ENCODE data around the gene HSD3B7.

- TF ChIP-seq POLR2A (IDR thresholded peaks at IDR 0.05) (no peak), CTCF (IDR thresholded peaks at IDR 0.05) (no peak)
These were observed 38.1 kb upstream of the HSD3B7 start for GRCh38 chr16:30946671-30947540.
